OCI-LY3 (cell line): ENCODE data around the gene LSG1.

Experiments used
- H2AFZ ChIP-seq: fragments of 200-600, 300-600 bp; shearing (Covaris generic); 2 replicates; pipeline ENCODE4 v1.6.0; 2014; ENCODE audit warnings: antibody characterized with exemption, low read depth, low read length
- H3K27ac ChIP-seq: fragments of 200-600, 300-600 bp; sonication (generic); 2 replicates; pipeline ENCODE4 v1.5.1; 2014; ENCODE audit warnings: mild to moderate bottlenecking, low read length, moderate library complexity, mixed read lengths
- H3K27me3 ChIP-seq: fragments of 200-600, 300-600 bp; sonication (generic); 2 replicates; pipeline ENCODE4 v1.6.1; 2014; ENCODE audit warnings: low read depth, low read length, mixed read lengths
- H3K36me3 ChIP-seq: fragments of 200-600, 300-600 bp; sonication (generic); replicated peaks from 2 replicates; pipeline ENCODE3; 2014; ENCODE audit warnings: low read depth, low read length, mixed read lengths
- H3K4me1 ChIP-seq: fragments of 300-600, 200-600 bp; sonication (generic); 2 replicates; pipeline ENCODE4 v1.6.1; 2014; ENCODE audit warnings: low read length, mixed read lengths
- H3K4me2 ChIP-seq: fragments of 200-600, 300-600 bp; sonication (generic); 2 replicates; pipeline ENCODE4 v1.6.1; 2014; ENCODE audit warnings: low read length, mixed read lengths
- H3K4me3 ChIP-seq: fragments of 300-600, 200-600 bp; sonication (generic); 2 replicates; pipeline ENCODE4 v1.5.1; 2014; ENCODE audit warnings: antibody characterized with exemption, mild to moderate bottlenecking, low read length, moderate library complexity
- H3K79me2 ChIP-seq: fragments of 300-600, 200-600 bp; shearing (Covaris generic); 2 replicates; pipeline ENCODE4 v1.6.1; 2014; ENCODE audit warnings: mild to moderate bottlenecking, low read length, mixed read lengths
- H3K9ac ChIP-seq: fragments of 300-600, 200-600 bp; shearing (Covaris generic); 2 replicates; pipeline ENCODE4 v1.6.0; 2014; ENCODE audit warnings: mild to moderate bottlenecking, low read length, moderate library complexity
- H3K9me3 ChIP-seq: fragments of 200-600, 300-600 bp; shearing (Covaris generic); 2 replicates; pipeline ENCODE4 v1.6.1; 2014; ENCODE audit warnings: low read length, mixed read lengths; ENCODE audit not compliant: insufficient read depth
- H4K20me1 ChIP-seq: fragments of 200-600, 300-600 bp; sonication (generic); 2 replicates; pipeline ENCODE4 v1.6.1; 2016; ENCODE audit warnings: low read length, mixed read lengths; ENCODE audit not compliant: insufficient read depth
- CTCF ChIP-seq: fragments of 200-600, 300-600 bp; sonication (generic); IDR thresholded peaks from 2 replicates; pipeline ENCODE4 v1.5.1; 2014; ENCODE audit warnings: antibody characterized with exemption, low read length, low read depth
- EZH2phosphoT487 ChIP-seq: fragments of 200-600 bp; shearing (Covaris generic); IDR thresholded peaks from 2 replicates; pipeline ENCODE4 v1.6.1; 2018; ENCODE audit warnings: antibody characterized with exemption, mixed run types, low read depth

Gene LSG1

GRCh38 chr3:194683380-194683779 lies 11.4 kb upstream of the LSG1 start:
- no peaks in the 10 kb centered on the region for H3K36me3 ChIP-seq
- H3K4me1 ChIP-seq: peaks cover 27% of the 10 kb centered on the region
- no peaks in the 10 kb centered on the region for H3K27me3 ChIP-seq
- H2AFZ ChIP-seq: no peak overlapping the region
- H3K27ac ChIP-seq: no peak overlapping the region
- H3K79me2 ChIP-seq: no peaks in the 10 kb centered on the region
- no peaks in the 10 kb centered on the region for H3K9me3 ChIP-seq
- no peaks in the 10 kb centered on the region for H4K20me1 ChIP-seq
- H3K4me2 ChIP-seq: no peak overlapping the region
- H3K9ac ChIP-seq: no peak overlapping the region
- H3K4me3 ChIP-seq: no peak overlapping the region
- TF ChIP-seq CTCF (no peak), EZH2phosphoT487 (no peak)

- H3K4me1 ChIP-seq: peaks cover 24% of the 10 kb centered on the region
- TF ChIP-seq CTCF (peak; percentile 92), EZH2phosphoT487 (no peak)
- peak overlapping the region; percentile 38; the same call in 1 of the 2 replicates for H3K9ac ChIP-seq
- H2AFZ ChIP-seq: peak overlapping the region; percentile 94
- no peaks in the 10 kb centered on the region for H3K36me3 ChIP-seq
- H3K9me3 ChIP-seq: no peaks in the 10 kb centered on the region
- peak overlapping the region; percentile 83 for H3K4me2 ChIP-seq
- H3K4me3 ChIP-seq: peak overlapping the region; percentile 65
- no peaks in the 10 kb centered on the region for H3K79me2 ChIP-seq
- no peaks in the 10 kb centered on the region for H3K27me3 ChIP-seq
- H4K20me1 ChIP-seq: no peaks in the 10 kb centered on the region
- H3K27ac ChIP-seq: no peak overlapping the region
These were observed 10.8 kb upstream of the LSG1 start for GRCh38 chr3:194682694-194683310.

- H3K9me3 ChIP-seq: no peaks in the 10 kb centered on the region
- H3K4me3 ChIP-seq: peak overlapping the region; percentile 65
- H2AFZ ChIP-seq: peak overlapping the region; percentile 94
- no peak for TF ChIP-seq CTCF
- no peak for TF ChIP-seq EZH2phosphoT487
- peaks cover 24% of the 10 kb centered on the region for H3K4me1 ChIP-seq
- no peaks in the 10 kb centered on the region for H3K79me2 ChIP-seq
- no peaks in the 10 kb centered on the region for H4K20me1 ChIP-seq
- peak overlapping the region; percentile 38; the same call in 1 of the 2 replicates for H3K9ac ChIP-seq
- H3K27ac ChIP-seq: no peak overlapping the region
- H3K4me2 ChIP-seq: peak overlapping the region; percentile 83
- no peaks in the 10 kb centered on the region for H3K27me3 ChIP-seq
- H3K36me3 ChIP-seq: no peaks in the 10 kb centered on the region
These were observed 10.2 kb upstream of the LSG1 start for GRCh38 chr3:194682189-194682693.

- H4K20me1 ChIP-seq: no peaks in the 10 kb centered on the region
- 0 out of 2 replicates have a peak, but pooled peaks cover 3% of the 10 kb centered on the region for H3K27me3 ChIP-seq
- peak overlapping the region; percentile 96 for H2AFZ ChIP-seq
- H3K9ac ChIP-seq: no peak overlapping the region
- no peaks in the 10 kb centered on the region for H3K79me2 ChIP-seq
- no peaks in the 10 kb centered on the region for H3K36me3 ChIP-seq
- H3K4me3 ChIP-seq: no peak overlapping the region
- TF ChIP-seq CTCF (no peak), EZH2phosphoT487 (no peak)
- peaks cover 26% of the 10 kb centered on the region for H3K4me1 ChIP-seq
- peak overlapping the region; percentile 44 for H3K4me2 ChIP-seq
- H3K27ac ChIP-seq: no peak overlapping the region
- H3K9me3 ChIP-seq: no peaks in the 10 kb centered on the region
These were observed 9.1 kb upstream of the LSG1 start for GRCh38 chr3:194680888-194681615.
